Epithelial cell of proximal tubule (primary cell): ENCODE measurements around the gene ATG16L1. TPM values are rescaled to one million over a fixed set of nuclear protein-coding genes. Genes with fewer than 3 reads are reported as not detected.

Experiments
- DNase-seq: peaks from one replicate; pipeline ENCODE4 v3.0.0-alpha.2; 2011; ENCODE audit warnings: low read depth
- H3K4me3 ChIP-seq: 2 replicates; pipeline ENCODE4 v1.5.1; 2011; ENCODE audit warnings: low read depth, mild to moderate bottlenecking, low read length
- total RNA-seq: library from RNA; depleted of rRNA; stranded (reverse); fragments of >200 nt; gene quantifications from 2 replicates; pipeline ENCODE4 v1.2.3, GENCODE V29; 2015
- TF ChIP-seq, protein P1 (sequence below): conservative IDR thresholded peaks from 2 replicates; pipeline ENCODE4 v1.5.1; 2012; ENCODE audit warnings: low read depth, mild to moderate bottlenecking, low read length

The ATG16L1 gene
- total RNA-seq, 1 donor from 2014 or later = 29.9 TPM

- TF ChIP-seq, protein P1, sequence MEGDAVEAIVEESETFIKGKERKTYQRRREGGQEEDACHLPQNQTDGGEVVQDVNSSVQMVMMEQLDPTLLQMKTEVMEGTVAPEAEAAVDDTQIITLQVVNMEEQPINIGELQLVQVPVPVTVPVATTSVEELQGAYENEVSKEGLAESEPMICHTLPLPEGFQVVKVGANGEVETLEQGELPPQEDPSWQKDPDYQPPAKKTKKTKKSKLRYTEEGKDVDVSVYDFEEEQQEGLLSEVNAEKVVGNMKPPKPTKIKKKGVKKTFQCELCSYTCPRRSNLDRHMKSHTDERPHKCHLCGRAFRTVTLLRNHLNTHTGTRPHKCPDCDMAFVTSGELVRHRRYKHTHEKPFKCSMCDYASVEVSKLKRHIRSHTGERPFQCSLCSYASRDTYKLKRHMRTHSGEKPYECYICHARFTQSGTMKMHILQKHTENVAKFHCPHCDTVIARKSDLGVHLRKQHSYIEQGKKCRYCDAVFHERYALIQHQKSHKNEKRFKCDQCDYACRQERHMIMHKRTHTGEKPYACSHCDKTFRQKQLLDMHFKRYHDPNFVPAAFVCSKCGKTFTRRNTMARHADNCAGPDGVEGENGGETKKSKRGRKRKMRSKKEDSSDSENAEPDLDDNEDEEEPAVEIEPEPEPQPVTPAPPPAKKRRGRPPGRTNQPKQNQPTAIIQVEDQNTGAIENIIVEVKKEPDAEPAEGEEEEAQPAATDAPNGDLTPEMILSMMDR = no peak
- DNase-seq = no peak
These were observed 44.4 kb downstream of the ATG16L1 start for GRCh38 chr2:233295891-233296290.

DNA sequence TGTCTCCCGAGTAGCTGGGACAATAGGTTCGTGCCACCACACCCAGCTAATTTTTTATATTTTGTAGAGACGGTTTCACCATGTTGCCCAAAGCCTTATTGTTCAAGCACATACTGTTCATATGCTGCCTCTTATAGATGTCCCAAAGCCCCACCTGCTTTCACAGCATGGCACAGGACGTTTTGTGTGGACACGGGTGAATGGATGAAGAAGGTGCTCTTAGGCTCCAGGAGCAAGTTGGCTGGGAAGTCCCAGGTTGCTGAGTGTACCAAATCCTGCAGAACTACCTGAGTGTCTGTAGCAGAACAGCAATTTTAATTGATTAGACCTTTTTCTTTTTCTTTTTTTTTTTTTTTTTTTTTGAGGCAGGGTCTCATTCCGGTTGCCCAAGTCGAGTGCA lies 45.6 kb downstream of the ATG16L1 start:
- H3K4me3 ChIP-seq = no peak overlapping the region
- DNase-seq = no peak
- TF ChIP-seq, protein P1 = no peak

More at GRCh38 chr2:233295891-233296290, 44.4 kb downstream of the ATG16L1 start:
- H3K4me3 ChIP-seq = no peak overlapping the region

- TF ChIP-seq, protein P1 = no peak
- DNase-seq = no peak
- H3K4me3 ChIP-seq = no peak overlapping the region
These were observed 48.9 kb downstream of the ATG16L1 start for GRCh38 chr2:233300401-233300800.

DNA sequence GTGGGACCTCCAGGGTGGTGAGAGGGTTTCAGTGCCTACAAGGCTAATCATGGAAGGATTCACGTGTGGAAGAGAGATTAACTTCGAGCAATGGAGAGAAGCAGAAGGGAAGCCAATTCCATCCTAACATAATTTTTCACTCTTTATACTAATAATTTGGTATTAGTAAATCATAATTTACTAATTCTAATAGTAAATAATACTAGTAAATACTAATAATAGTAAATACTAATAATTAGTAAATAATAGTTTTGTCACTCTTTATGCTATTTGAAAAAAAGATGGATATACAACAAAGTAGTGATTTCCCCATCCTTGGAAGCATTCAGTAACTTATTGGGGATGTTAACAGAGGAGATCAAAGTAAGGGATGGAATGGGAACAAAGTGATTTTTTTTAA lies 49.8 kb downstream of the ATG16L1 start:
- H3K4me3 ChIP-seq = no peak overlapping the region
- DNase-seq = no peak
- TF ChIP-seq, protein P1 = no peak

DNA sequence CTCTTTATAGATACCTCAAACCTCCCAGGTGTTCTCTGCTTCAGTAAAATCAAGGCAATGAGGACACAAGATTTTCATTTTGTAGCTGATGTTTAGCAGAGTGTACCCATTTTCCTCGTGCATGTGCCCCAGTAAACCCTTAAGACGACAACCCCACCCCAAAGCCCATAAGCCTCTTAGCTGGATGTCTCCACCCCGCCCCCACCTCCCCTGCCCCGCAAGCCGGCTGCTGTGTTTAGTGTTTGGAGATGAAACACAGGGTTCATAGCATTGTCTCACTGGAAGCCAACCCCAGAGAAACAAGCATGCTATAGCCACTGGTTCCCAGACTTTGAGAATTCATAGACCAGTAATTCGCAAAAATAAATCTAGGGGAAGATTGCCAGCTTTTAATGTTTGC lies 50.3 kb downstream of the ATG16L1 start:
- H3K4me3 ChIP-seq = no peak overlapping the region
- TF ChIP-seq, protein P1 = no peak
- DNase-seq = no peak

- DNase-seq = no peak
- H3K4me3 ChIP-seq = no peak overlapping the region
- TF ChIP-seq, protein P1 = no peak
These were observed 51.8 kb downstream of the ATG16L1 start for GRCh38 chr2:233303252-233303651.

DNA sequence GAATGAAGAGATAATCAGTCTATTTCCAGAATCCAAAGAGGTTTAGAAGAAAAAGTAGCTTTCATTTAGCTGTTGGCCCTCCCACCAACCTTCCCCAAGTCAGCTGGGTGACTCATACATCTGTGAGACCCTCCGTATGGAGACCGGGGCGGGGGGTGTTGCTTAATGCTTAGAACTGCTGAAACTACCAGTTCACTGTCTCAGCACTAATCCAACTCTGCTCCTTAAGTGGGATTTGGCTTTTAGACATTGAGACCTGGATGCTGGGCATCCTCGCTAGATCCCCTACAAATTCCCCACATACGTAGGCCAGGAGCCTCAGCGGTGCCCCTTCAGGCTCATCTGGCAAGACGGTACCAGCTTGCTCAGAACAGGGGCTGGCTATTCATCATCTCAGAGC lies 56.1 kb downstream of the ATG16L1 start, which contains the start of gene SAG:
Gene SAG (plus strand): TSS at position 252 of the 400 bp plus-strand sequence. CDS start 1,374 bp downstream, outside the sequence.
- DNase-seq = no peak
- H3K4me3 ChIP-seq = no peak within 1 kb of the TSS

More for the DNA sequence above, 56.1 kb downstream of the ATG16L1 start, which contains the start of gene SAG:
- TF ChIP-seq, protein P1 = no peak
